Measurements from ENCODE around the gene TAS1R2. TPM values are rescaled to one million over a fixed set of nuclear protein-coding genes. Genes with fewer than 3 reads are reported as not detected.

The TAS1R2 gene
- total and polyA plus RNA-seq, 12 donors = not detected

DNA sequence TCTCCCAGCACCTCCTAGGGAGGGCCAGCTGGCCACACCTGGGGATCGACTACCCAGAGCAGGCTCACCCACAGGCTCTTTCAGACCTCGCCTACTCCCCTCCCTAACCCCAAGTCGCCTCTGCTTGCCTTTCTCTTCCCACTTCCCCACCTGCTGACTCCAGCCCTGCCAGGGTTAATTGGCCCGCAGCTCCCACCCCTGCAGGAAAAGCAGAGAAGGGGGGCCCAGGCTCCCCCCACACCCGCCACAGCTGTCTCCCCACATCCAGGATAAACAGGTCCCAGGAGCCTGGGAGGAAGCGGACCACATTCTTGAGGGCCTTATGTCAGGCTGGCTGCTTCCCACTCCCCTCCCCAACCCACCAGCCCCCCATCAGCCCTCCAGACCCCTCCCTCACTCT, 45.0 kb downstream of the TAS1R2 start:
- Histone ChIP-seq H3K27ac (no peak overlapping the region), H3K27me3 (no peaks in the 10 kb centered on the region), H3K4me3 (no peak overlapping the region), H3K36me3 (replicated peaks in 1 of 2) (no peaks in the 10 kb centered on the region), H3K9me3 (replicated peaks in 1 of 3) (no peaks in the 10 kb centered on the region), H3K4me1 (replicated peaks in 1 of 2) (no peaks in the 10 kb centered on the region)
- TF ChIP-seq CTCF (IDR thresholded peaks at IDR 0.05) (no peak), POLR2A (IDR thresholded peaks at IDR 0.05) (no peak)
- no peak for DNase-seq
- WGBS, 4 donors = 52 to 72% (median 67%) methylated on average over 3 to 6 of the region's 6 CpGs
- intact Hi-C loops (cut with DNase I) = no loop called here

DNA sequence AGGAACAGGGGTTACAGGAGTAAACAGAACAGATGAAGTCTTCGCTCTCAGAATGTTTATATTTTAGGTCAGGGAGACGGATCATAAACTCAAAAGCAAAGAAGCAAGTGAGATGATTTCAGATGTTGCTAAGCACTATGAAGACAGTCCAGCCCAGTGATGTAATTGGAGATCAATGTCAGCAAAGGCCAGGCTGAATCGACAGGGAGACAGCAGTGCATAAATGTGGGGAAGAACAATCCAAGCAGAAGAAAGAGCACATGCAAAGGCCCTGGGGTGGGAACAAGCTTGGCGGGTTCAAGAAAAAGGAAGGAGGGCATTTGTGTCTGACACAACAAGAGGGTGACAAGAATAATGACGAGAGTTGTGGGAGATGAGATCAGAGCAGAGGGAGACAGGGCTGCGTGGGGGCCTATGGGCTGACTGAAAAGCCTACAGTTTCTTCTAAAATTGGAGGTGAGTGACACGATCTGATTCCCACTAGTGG, 47.0 kb downstream of the TAS1R2 start:
- Histone ChIP-seq H3K4me3 (no peak overlapping the region), H3K27ac (no peak overlapping the region), H3K9me3 (replicated peaks in 1 of 3) (no peaks in the 10 kb centered on the region), H3K36me3 (replicated peaks in 1 of 2) (no peaks in the 10 kb centered on the region), H3K27me3 (no peaks in the 10 kb centered on the region), H3K4me1 (replicated peaks in 1 of 2) (no peaks in the 10 kb centered on the region)
- no peak for DNase-seq
- intact Hi-C loops (cut with DNase I) = no loop called here
- no peak for TF ChIP-seq CTCF (IDR thresholded peaks at IDR 0.05)
- no peak for TF ChIP-seq POLR2A (IDR thresholded peaks at IDR 0.05)
- 82 to 90% (median 88%) methylated on average over 7 of the region's 7 CpGs for WGBS, 4 donors

- Histone ChIP-seq H3K27ac (no peak overlapping the region), H3K36me3 (replicated peaks in 1 of 2) (no peaks in the 10 kb centered on the region), H3K9me3 (replicated peaks in 1 of 3) (no peaks in the 10 kb centered on the region), H3K27me3 (no peaks in the 10 kb centered on the region), H3K4me3 (no peak overlapping the region), H3K4me1 (replicated peaks in 1 of 2) (no peaks in the 10 kb centered on the region)
- intact Hi-C loops (cut with DNase I) = no loop called here
- 89 to 92% (median 91%) methylated on average over 6 to 7 of the region's 7 CpGs for WGBS, 4 donors
- DNase-seq = no peak
- no peak for TF ChIP-seq CTCF (IDR thresholded peaks at IDR 0.05)
Observed at GRCh38 chr1:18811733-18812452, 47.6 kb downstream of the TAS1R2 start.

GRCh38 chr1:18809953-18810899, 49.2 kb downstream of the TAS1R2 start:
- no peak for DNase-seq
- Histone ChIP-seq H3K27me3 (no peaks in the 10 kb centered on the region), H3K4me3 (no peak overlapping the region), H3K27ac (no peak overlapping the region), H3K9me3 (replicated peaks in 1 of 3) (no peaks in the 10 kb centered on the region), H3K4me1 (replicated peaks in 1 of 2) (no peaks in the 10 kb centered on the region), H3K36me3 (replicated peaks in 1 of 2) (no peaks in the 10 kb centered on the region)
- intact Hi-C loops (cut with DNase I) = no loop called here
- WGBS, 4 donors = 70 to 77% (median 75%) methylated on average over 10 to 16 of the region's 16 CpGs
- no peak for TF ChIP-seq CTCF (IDR thresholded peaks at IDR 0.05)
- TF ChIP-seq POLR2A (IDR thresholded peaks at IDR 0.05) = no peak

Data from adrenal gland (tissue), 12 donors.